IMR-90 (cell line): ENCODE measurements around the gene CD82. TPM values are rescaled to one million over a fixed set of nuclear protein-coding genes. Genes with fewer than 3 reads are reported as not detected.

Experiments
- ATAC-seq: fragments of 200-7000 bp; cut with Tn5 transposase; 2 replicates; pipeline ENCODE4 v1.9.1; 2020; ENCODE audit warnings: low read depth, mild to moderate bottlenecking, moderate library complexity
- BruUV-seq: library from RNA; stranded (reverse); fragments of 400-500 nt; replicated peaks from 2 replicates; lab custom pipeline; 2021; lab: Mats Ljungman, UMichigan
- CTCF ChIA-PET: fragments of 300-600 bp; formaldehyde crosslinking; extraction: SDS; loops from one replicate; lab custom pipeline; 2021; ENCODE audit warnings: antibody characterized with exemption; lab: Yijun Ruan, JAX
- POLR2A ChIA-PET: fragments of 300-600 bp; sonication (Branson Sonifier 250); formaldehyde crosslinking; loops from one replicate; lab custom pipeline; 2022; ENCODE audit warnings: antibody characterized with exemption; ENCODE audit not compliant: unreplicated experiment; lab: Charles Lee
- DNase-seq: peaks from one replicate; pipeline ENCODE4 v3.0.0; 2013
- H2AFZ ChIP-seq: replicated peaks from 2 replicates; pipeline ENCODE3; 2013; ENCODE audit warnings: low read length, mild to moderate bottlenecking; ENCODE audit not compliant: poor library complexity
- H2AK5ac ChIP-seq: 2 replicates; pipeline ENCODE4 v1.6.1; 2013; ENCODE audit warnings: low read depth, low read length, inconsistent platforms
- H2AK9ac ChIP-seq: replicated peaks from 2 replicates; pipeline ENCODE3; 2013; ENCODE audit warnings: mild to moderate bottlenecking, low read depth, low read length, moderate library complexity; ENCODE audit not compliant: poor library complexity
- H2BK120ac ChIP-seq: 2 replicates; pipeline ENCODE4 v1.6.1; 2013; ENCODE audit warnings: low read depth, low read length, inconsistent platforms
- H2BK15ac ChIP-seq: 3 replicates; pipeline ENCODE4 v1.6.1; 2013; ENCODE audit warnings: low read depth, low read length, inconsistent platforms
- H2BK20ac ChIP-seq: 2 replicates; pipeline ENCODE4 v1.6.1; 2013; ENCODE audit warnings: low read depth, mild to moderate bottlenecking, inconsistent platforms, low read length, moderate library complexity
- H2BK5ac ChIP-seq: 2 replicates; pipeline ENCODE4 v1.6.1; 2013; ENCODE audit warnings: mild to moderate bottlenecking, low read depth, low read length, inconsistent platforms; ENCODE audit not compliant: poor library complexity, severe bottlenecking
- H3K14ac ChIP-seq: replicated peaks from 2 replicates; pipeline ENCODE4 v1.6.1; 2013; ENCODE audit warnings: low read depth, low read length, inconsistent platforms
- H3K18ac ChIP-seq: 2 replicates; pipeline ENCODE4 v1.6.1; 2013; ENCODE audit warnings: low read depth, low read length, control low read depth
- H3K23ac ChIP-seq: 2 replicates; pipeline ENCODE4 v1.6.1; 2013; ENCODE audit warnings: low read depth, low read length, inconsistent platforms
- H3K27ac ChIP-seq: 2 replicates; pipeline ENCODE4 v1.5.1; 2013; ENCODE audit warnings: mild to moderate bottlenecking, control low read depth, low read length; ENCODE audit not compliant: insufficient read depth
- H3K27me3 ChIP-seq: 2 replicates; pipeline ENCODE4 v1.6.1; 2013; ENCODE audit warnings: low read length; ENCODE audit not compliant: control insufficient read depth, insufficient read depth
- H3K36me3 ChIP-seq: 2 replicates; pipeline ENCODE4 v1.6.1; 2013; ENCODE audit warnings: low read length, mixed read lengths; ENCODE audit not compliant: control insufficient read depth, insufficient read depth
- H3K4ac ChIP-seq: 2 replicates; pipeline ENCODE4 v1.6.1; 2013; ENCODE audit warnings: low read depth, low read length, inconsistent platforms
- H3K4me1 ChIP-seq: 2 replicates; pipeline ENCODE4 v1.6.1; 2013; ENCODE audit warnings: low read length, mixed read lengths; ENCODE audit not compliant: control insufficient read depth, insufficient read depth
- H3K4me2 ChIP-seq: 2 replicates; pipeline ENCODE4 v1.6.1; 2013; ENCODE audit warnings: low read depth, mild to moderate bottlenecking, control low read depth, low read length, moderate library complexity
- H3K4me3 ChIP-seq: 2 replicates; pipeline ENCODE4 v1.5.1; 2013; ENCODE audit warnings: low read depth, mild to moderate bottlenecking, control low read depth, low read length, moderate library complexity; ENCODE audit not compliant: insufficient read depth
- H3K56ac ChIP-seq: 2 replicates; pipeline ENCODE4 v1.6.1; 2013; ENCODE audit warnings: low read length, inconsistent platforms; ENCODE audit not compliant: insufficient read depth; ENCODE audit errors: extremely low read depth
- H3K79me1 ChIP-seq, 2 experiments: 2 replicates each; pipeline ENCODE4 v1.6.1; 2013; ENCODE audit warnings: low read length in 2 of 2, inconsistent platforms in 1 of 2, low read depth in 1 of 2
- H3K9ac ChIP-seq: 2 replicates; pipeline ENCODE4 v1.6.1; 2013; ENCODE audit warnings: low read depth, low read length, control low read depth
- H3K9me1 ChIP-seq: 2 replicates; pipeline ENCODE4 v1.6.1; 2013; ENCODE audit warnings: low read length, inconsistent platforms; ENCODE audit not compliant: insufficient read depth
- H3K9me3 ChIP-seq: 2 replicates; pipeline ENCODE4 v1.6.1; 2013; ENCODE audit warnings: low read length; ENCODE audit not compliant: control insufficient read depth, insufficient read depth
- H4K20me1 ChIP-seq: 2 replicates; pipeline ENCODE4 v1.6.1; 2013; ENCODE audit warnings: low read length, inconsistent platforms; ENCODE audit not compliant: insufficient read depth
- H4K5ac ChIP-seq: 2 replicates; pipeline ENCODE4 v1.6.1; 2013; ENCODE audit warnings: mild to moderate bottlenecking, low read depth, low read length, control low read depth
- H4K8ac ChIP-seq, 2 experiments: 2 replicates each; pipeline ENCODE4 v1.6.1; 2013; ENCODE audit warnings: low read depth in 2 of 2, low read length in 2 of 2, control low read depth in 1 of 2, inconsistent platforms in 1 of 2
- H4K91ac ChIP-seq: 2 replicates; pipeline ENCODE4 v1.6.1; 2013; ENCODE audit warnings: low read depth, low read length, inconsistent platforms; ENCODE audit not compliant: insufficient read depth
- BHLHE40 ChIP-seq: fragments of 150-350 bp; IDR thresholded peaks from 2 replicates; pipeline ENCODE4 v1.6.1; 2016; ENCODE audit warnings: mild to moderate bottlenecking, low read depth, low read length
- CHD1 ChIP-seq: IDR thresholded peaks from 2 replicates; pipeline ENCODE4 v1.6.1; 2012; ENCODE audit warnings: low read depth, low read length, improper control_type of control experiment
- FOS ChIP-seq: fragments of 150-350 bp; IDR thresholded peaks from 2 replicates; pipeline ENCODE4 v1.6.1; 2016; ENCODE audit warnings: low read depth, low read length
- MAFK ChIP-seq: IDR thresholded peaks from 2 replicates; pipeline ENCODE4 v1.6.1; 2012; ENCODE audit warnings: low read depth, low read length, improper control_type of control experiment
- MAZ ChIP-seq: IDR thresholded peaks from 2 replicates; pipeline ENCODE4 v1.6.1; 2012; ENCODE audit warnings: low read depth, mild to moderate bottlenecking, low read length, improper control_type of control experiment, moderate library complexity, borderline replicate concordance
- MXI1 ChIP-seq: IDR thresholded peaks from 2 replicates; pipeline ENCODE4 v1.6.1; 2012; ENCODE audit warnings: low read depth, mild to moderate bottlenecking, low read length, moderate library complexity, borderline replicate concordance
- POLR2A ChIP-seq: IDR thresholded peaks from 2 replicates; pipeline ENCODE4 v1.6.1; 2012; ENCODE audit warnings: mild to moderate bottlenecking, low read depth, low read length
- WGBS, 2 experiments: methylation state at CpG; one replicate each; pipeline versions ENCODE4 v1.1.5 to v1.1.7; 2013; ENCODE audit warnings: missing lambda C conversion rate in 2 of 2; ENCODE audit not compliant: insufficient read length in 1 of 2; ENCODE audit errors: extremely low coverage in 2 of 2; 5-methylcytosine and 5-hydroxymethylcytosine counted together
- dilution Hi-C: fragments of 300-500 bp; cut with HindIII; formaldehyde crosslinking; loops from one replicate; pipeline ENCODE4 v1.14.3; 2018; ENCODE audit warnings: low sequenced_read_pairs; ENCODE audit not compliant: unreplicated experiment
- in situ Hi-C: fragments of 300-500 bp; cut with MboI; formaldehyde crosslinking; loops from 3 replicates; pipeline ENCODE4 v1.14.3; 2019; ENCODE audit warnings: low sequenced_read_pairs, inconsistent platforms, mixed read lengths
- intact Hi-C: fragments of 100-400 bp; cut with micrococcal nuclease; formaldehyde crosslinking; loops from 2 replicates; pipeline ENCODE4 v1.10.0; 2022
- polyA plus RNA-seq, 3 experiments: library from polyadenylated mRNA; depleted of rRNA; stranded (reverse); fragments of >200 nt; gene quantifications; 2 replicates each; pipeline ENCODE4 v1.2.3, GENCODE V29; 2012; ENCODE audit warnings: low replicate concordance in 1 of 3
- total RNA-seq: library from RNA; depleted of rRNA; stranded (reverse); fragments of >200 nt; gene quantifications from 2 replicates; pipeline ENCODE4 v1.2.3, GENCODE V29; 2012
- TF ChIP-seq, protein P1 (sequence below): fragments of 150-350 bp; IDR thresholded peaks from 2 replicates; pipeline ENCODE4 v1.6.1; 2017; ENCODE audit warnings: mild to moderate bottlenecking, antibody characterized with exemption, low read length, low read depth

The CD82 gene
- total and polyA plus RNA-seq, 2 of the 4 experiments (the other 2 are of a cell fraction): 32.8 to 49.4 TPM

DNA sequence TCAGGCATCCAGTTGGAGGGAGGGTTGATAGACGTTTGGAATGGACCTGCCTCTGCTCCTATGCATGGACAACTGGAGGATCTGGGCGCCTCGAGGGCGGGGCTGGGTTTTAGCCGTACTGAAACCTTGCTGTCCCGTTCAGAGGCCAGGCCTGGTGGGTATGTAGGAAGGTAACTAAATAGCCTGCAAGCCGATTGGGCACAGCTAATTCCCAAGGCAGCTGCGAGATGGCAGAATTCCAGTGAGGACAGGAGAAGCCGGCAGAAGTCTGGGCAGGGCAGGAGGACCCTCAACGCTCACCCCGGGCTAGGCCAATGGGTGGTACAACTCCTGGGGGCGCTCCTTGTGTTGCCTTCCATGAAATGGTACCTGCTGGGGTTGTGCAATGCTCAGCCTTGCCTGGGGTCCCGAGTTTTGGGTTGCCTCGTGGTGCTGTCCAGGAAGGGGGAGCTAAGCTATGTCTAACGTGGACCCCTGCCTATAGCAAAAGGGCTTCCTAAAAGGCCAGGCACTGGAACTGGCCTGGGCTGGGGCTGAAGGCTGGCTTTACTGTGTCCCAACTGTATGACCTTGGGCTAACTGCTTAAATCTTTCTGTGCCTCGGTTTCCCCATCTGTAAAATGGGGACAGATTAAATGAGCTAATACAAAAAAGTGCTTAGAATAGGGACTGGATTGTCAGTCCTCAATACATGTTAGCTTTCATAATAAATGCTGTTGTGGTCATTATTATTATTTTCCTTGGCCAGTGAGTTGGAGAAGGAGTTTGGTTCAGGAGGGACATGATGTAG, 30.1 kb upstream of the CD82 start:
- TF ChIP-seq MAZ (no peak), POLR2A (no peak), BHLHE40 (no peak), CHD1 (no peak), FOS (no peak), MAFK (no peak), MXI1 (no peak)
- TF ChIP-seq, protein P1, sequence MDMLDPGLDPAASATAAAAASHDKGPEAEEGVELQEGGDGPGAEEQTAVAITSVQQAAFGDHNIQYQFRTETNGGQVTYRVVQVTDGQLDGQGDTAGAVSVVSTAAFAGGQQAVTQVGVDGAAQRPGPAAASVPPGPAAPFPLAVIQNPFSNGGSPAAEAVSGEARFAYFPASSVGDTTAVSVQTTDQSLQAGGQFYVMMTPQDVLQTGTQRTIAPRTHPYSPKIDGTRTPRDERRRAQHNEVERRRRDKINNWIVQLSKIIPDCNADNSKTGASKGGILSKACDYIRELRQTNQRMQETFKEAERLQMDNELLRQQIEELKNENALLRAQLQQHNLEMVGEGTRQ: no peak
- Histone ChIP-seq H2AFZ (no peak overlapping the region), H4K91ac (no peak overlapping the region), H3K36me3 (no peaks in the 10 kb centered on the region), H3K9me1 (no peaks in the 10 kb centered on the region), H2BK20ac (no peak overlapping the region), H3K9ac (no peak overlapping the region), H2BK15ac (no peak overlapping the region), H3K18ac (no peak overlapping the region), H3K9me3 (no peaks in the 10 kb centered on the region), H4K5ac (no peak overlapping the region), H3K14ac (no peak overlapping the region), H3K23ac (no peak overlapping the region), H3K4ac (no peak overlapping the region), H4K8ac (no peak overlapping the region), H2BK120ac (no peak overlapping the region), H3K4me2 (no peak overlapping the region), H3K4me1 (no peaks in the 10 kb centered on the region), H4K20me1 (no peaks in the 10 kb centered on the region), H3K4me3 (no peak overlapping the region), H3K27ac (no peak overlapping the region), H3K56ac (no peak overlapping the region), H3K79me1 (no peaks in the 10 kb centered on the region), H3K27me3 (peaks cover 30% of the 10 kb centered on the region), H2AK9ac (no peak overlapping the region), H2AK5ac (no peak overlapping the region), H2BK5ac (no peak overlapping the region)
- intact Hi-C loops (loop anchor here (5.0 kb wide), 1 partner anchor 358 kb away; no protein-coding TSS in a partner anchor), dilution Hi-C loops (no loop called here), in situ Hi-C loops (loop anchor here (10.0 kb wide), 1 partner anchor 251 kb away; no protein-coding TSS in a partner anchor)
- POLR2A ChIA-PET: no interaction called here
- CTCF ChIA-PET: interaction anchor here (1.0 kb wide), 1 partner anchor 410 kb away, joined by 3 read pairs; no protein-coding TSS in a partner anchor
- ATAC-seq (no peak), DNase-seq (no peak)
- no TSS peak for BruUV-seq
- 58% methylated on average over 6 of the region's 16 CpGs; no CpG with 5 or more reads in 1 of the 2 experiments for WGBS, 2 experiments
